Measurements from ENCODE around the gene IDI1.

DNA sequence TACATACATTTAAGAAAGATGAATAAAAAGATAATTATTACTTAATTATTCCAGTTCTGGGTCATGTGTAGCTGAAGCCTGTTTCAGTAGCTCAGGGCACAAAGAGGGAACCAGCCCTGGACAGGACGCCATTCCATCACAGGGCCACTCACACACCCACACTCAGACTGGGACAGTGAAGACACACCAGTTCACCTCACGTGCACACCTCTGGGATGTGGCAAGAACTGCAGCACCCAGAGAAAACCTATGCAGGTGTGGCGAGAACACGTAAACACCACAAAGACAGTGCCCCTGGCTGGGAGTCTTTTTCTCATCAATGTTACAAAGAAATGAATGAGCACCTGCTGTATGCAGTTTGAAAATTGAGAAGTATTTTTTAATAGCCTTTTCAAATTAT, 1.6 kb upstream of the IDI1 start:
- TF ChIP-seq, protein P1, sequence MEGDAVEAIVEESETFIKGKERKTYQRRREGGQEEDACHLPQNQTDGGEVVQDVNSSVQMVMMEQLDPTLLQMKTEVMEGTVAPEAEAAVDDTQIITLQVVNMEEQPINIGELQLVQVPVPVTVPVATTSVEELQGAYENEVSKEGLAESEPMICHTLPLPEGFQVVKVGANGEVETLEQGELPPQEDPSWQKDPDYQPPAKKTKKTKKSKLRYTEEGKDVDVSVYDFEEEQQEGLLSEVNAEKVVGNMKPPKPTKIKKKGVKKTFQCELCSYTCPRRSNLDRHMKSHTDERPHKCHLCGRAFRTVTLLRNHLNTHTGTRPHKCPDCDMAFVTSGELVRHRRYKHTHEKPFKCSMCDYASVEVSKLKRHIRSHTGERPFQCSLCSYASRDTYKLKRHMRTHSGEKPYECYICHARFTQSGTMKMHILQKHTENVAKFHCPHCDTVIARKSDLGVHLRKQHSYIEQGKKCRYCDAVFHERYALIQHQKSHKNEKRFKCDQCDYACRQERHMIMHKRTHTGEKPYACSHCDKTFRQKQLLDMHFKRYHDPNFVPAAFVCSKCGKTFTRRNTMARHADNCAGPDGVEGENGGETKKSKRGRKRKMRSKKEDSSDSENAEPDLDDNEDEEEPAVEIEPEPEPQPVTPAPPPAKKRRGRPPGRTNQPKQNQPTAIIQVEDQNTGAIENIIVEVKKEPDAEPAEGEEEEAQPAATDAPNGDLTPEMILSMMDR (IDR thresholded peaks at IDR 0.05) = no peak
- TF ChIP-seq EZH2 (IDR thresholded peaks at IDR 0.05; ENCODE audit: borderline replicate concordance, insufficient read depth, low read depth, low read length, poor library complexity, severe bottlenecking) = no peak
